LNCaP clone FGC (cell line): ENCODE results near the gene ESR2.

Experiments
- DNase-seq: peaks from one replicate; pipeline ENCODE4 v3.0.0-alpha.2; 2011; ENCODE audit warnings: low read depth
- H3K4me3 ChIP-seq: 2 replicates; pipeline ENCODE4 v1.5.1; 2011; ENCODE audit warnings: mild to moderate bottlenecking, low read depth, low read length, control low read depth
- CTCF ChIP-seq: IDR thresholded peaks from 2 replicates; pipeline ENCODE4 v1.5.1; 2012; ENCODE audit warnings: mild to moderate bottlenecking; ENCODE audit not compliant: control insufficient read depth, insufficient read depth; ENCODE audit errors: extremely low read depth

The ESR2 gene

GRCh38 chr14:64266239-64266638 lies 27.9 kb downstream of the ESR2 start:
- H3K4me3 ChIP-seq, result no peak overlapping the region
- no peak for TF ChIP-seq CTCF
- no peak for DNase-seq

DNA sequence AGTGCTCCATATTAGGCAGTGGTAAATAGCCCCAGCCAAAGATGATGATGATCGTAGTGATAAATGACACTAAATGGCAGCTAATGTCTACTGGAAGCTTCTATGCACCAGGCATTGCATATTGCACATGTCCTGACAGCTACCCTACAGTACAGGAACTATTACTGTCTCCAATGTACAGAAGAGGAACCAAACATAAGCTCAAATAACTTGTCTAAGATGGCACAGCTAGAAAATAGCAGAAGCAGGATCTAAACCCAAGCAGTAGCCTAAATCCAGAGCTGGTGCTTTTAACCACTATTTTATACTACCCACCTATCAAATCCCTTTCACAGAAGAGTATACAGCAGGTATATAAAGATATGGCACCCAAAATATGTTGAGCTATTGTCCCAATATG lies 28.9 kb downstream of the ESR2 start:
- no peak for DNase-seq
- no peak overlapping the region for H3K4me3 ChIP-seq
- TF ChIP-seq CTCF, result no peak

GRCh38 chr14:64260418-64260817 lies 33.8 kb downstream of the ESR2 start:
- no peak overlapping the region for H3K4me3 ChIP-seq
- DNase-seq, result no peak
- no peak for TF ChIP-seq CTCF

GRCh38 chr14:64255756-64256155 lies 38.4 kb downstream of the ESR2 start:
- no peak for TF ChIP-seq CTCF
- no peak for DNase-seq

GRCh38 chr14:64253672-64254071 lies 40.5 kb downstream of the ESR2 start:
- DNase-seq, result no peak
- TF ChIP-seq CTCF, result no peak
- no peak overlapping the region for H3K4me3 ChIP-seq

More at GRCh38 chr14:64255756-64256155, 38.4 kb downstream of the ESR2 start:
- no peak overlapping the region for H3K4me3 ChIP-seq

- no peak for DNase-seq
- no peak for TF ChIP-seq CTCF
- no peak overlapping the region for H3K4me3 ChIP-seq
These were observed 44.8 kb downstream of the ESR2 start for GRCh38 chr14:64249363-64249762.

DNA sequence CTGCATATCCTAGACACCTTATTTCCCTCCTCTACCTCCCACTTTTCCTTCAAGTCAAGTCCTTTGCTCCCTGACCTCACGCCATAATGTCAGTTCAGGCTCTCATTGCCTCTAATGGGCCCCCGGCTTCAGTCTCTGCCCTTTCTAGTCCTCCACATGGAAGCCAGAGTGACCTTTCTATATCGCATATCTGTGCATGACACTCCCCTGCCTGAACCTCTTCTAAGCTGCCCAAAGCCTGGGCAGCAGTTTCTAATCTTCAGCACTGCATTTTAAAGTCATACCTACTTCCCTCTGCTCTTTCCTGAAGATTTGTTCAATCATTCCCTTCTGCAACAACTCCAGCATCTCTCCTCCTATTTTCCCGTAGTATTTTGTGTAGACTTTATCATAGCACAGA lies 45.5 kb downstream of the ESR2 start:
- H3K4me3 ChIP-seq, result no peak overlapping the region
- no peak for DNase-seq
- no peak for TF ChIP-seq CTCF
